Measurements from ENCODE around the gene SERPINA6.
"Not testable (repeated sequence)": the region's sequence is repeated elsewhere in the genome, so short reads cannot be mapped to it uniquely, and the experiment has no call there.

The SERPINA6 gene

GRCh38 chr14:94321421-94322271 is 1.5 kb downstream of the SERPINA6 start:
- DNase-seq, result no peak

- no peak for DNase-seq
Measured at GRCh38 chr14:94320243-94320642, 2.9 kb downstream of the SERPINA6 start.

- DNase-seq, result no peak
Measured at GRCh38 chr14:94317259-94317658, 5.9 kb downstream of the SERPINA6 start.

GRCh38 chr14:94316692-94317091 is 6.4 kb downstream of the SERPINA6 start:
- DNase-seq, result no peak

GRCh38 chr14:94314890-94315289 is 8.2 kb downstream of the SERPINA6 start:
- no peak for DNase-seq

GRCh38 chr14:94313991-94314655 is 9.0 kb downstream of the SERPINA6 start:
- no peak for DNase-seq

- DNase-seq, result no peak
Measured at GRCh38 chr14:94312481-94313246, 10.5 kb downstream of the SERPINA6 start.

GRCh38 chr14:94310248-94310647 is 12.9 kb downstream of the SERPINA6 start:
- no peak for DNase-seq

GRCh38 chr14:94309721-94310120 is 13.4 kb downstream of the SERPINA6 start:
- no peak for DNase-seq

GRCh38 chr14:94307410-94307992 is 15.6 kb downstream of the SERPINA6 start:
- no peak for DNase-seq

GRCh38 chr14:94306047-94306978 is 16.8 kb downstream of the SERPINA6 start:
- DNase-seq, result no peak

GRCh38 chr14:94305620-94306019 is 17.5 kb downstream of the SERPINA6 start:
- DNase-seq, result no peak

- no peak for DNase-seq
Measured at GRCh38 chr14:94304243-94304642, 18.9 kb downstream of the SERPINA6 start.

- no peak for DNase-seq
Measured at GRCh38 chr14:94303111-94303510, 20.0 kb downstream of the SERPINA6 start.

GRCh38 chr14:94298130-94298529 is 25.0 kb downstream of the SERPINA6 start:
- DNase-seq, result no peak

GRCh38 chr14:94296181-94296545 is 27.0 kb downstream of the SERPINA6 start:
- not testable (repeated sequence) for DNase-seq

GRCh38 chr14:94295360-94296180 is 27.6 kb downstream of the SERPINA6 start:
- DNase-seq, result no peak

GRCh38 chr14:94293578-94293924 is 29.6 kb downstream of the SERPINA6 start:
- no peak for DNase-seq

GRCh38 chr14:94292872-94293577 is 30.1 kb downstream of the SERPINA6 start, which contains the start of gene SERPINA10:
Gene SERPINA10 (minus strand): TSS chr14:94293268. CDS start chr14:94290593, 2,675 bp downstream.
- no peak for DNase-seq

GRCh38 chr14:94292526-94292871 is 30.6 kb downstream of the SERPINA6 start:
- DNase-seq, result no peak
